Nephron progenitor cell (in vitro differentiated cells): ENCODE measurements around the gene MELTF.
"Not testable (repeated sequence)": the region's sequence is repeated elsewhere in the genome, so short reads cannot be mapped to it uniquely, and the experiment has no call there.

Source experiments
- DNase-seq: peaks from one replicate; pipeline ENCODE4 v3.0.0; 2021
- H3K27ac Mint-ChIP-seq: 2 replicates; pipeline ENCODE4 v1.8.0; 2021; ENCODE audit warnings: mild to moderate bottlenecking, moderate library complexity, mixed read lengths
- H3K27me3 Mint-ChIP-seq: 2 replicates; pipeline ENCODE4 v1.8.0; 2021; ENCODE audit warnings: mild to moderate bottlenecking, low read depth, mixed read lengths; ENCODE audit not compliant: poor library complexity
- H3K36me3 Mint-ChIP-seq: 2 replicates; pipeline ENCODE4 v1.8.0; 2021; ENCODE audit warnings: low read depth, mixed read lengths
- H3K4me1 Mint-ChIP-seq: 2 replicates; pipeline ENCODE4 v1.8.0; 2021; ENCODE audit warnings: mixed read lengths
- H3K4me3 Mint-ChIP-seq: 2 replicates; pipeline ENCODE4 v1.8.0; 2021; ENCODE audit warnings: mild to moderate bottlenecking, moderate library complexity, mixed read lengths
- H3K9me3 Mint-ChIP-seq: 2 replicates; pipeline ENCODE4 v1.8.0; 2021; ENCODE audit warnings: mild to moderate bottlenecking, moderate library complexity, mixed read lengths
- TF ChIP-seq, protein P1 (sequence below): fragments of 200-600 bp; sonication (generic); IDR thresholded peaks from 2 replicates; pipeline ENCODE4 v1.5.0; 2021; ENCODE audit warnings: antibody characterized with exemption

Gene MELTF

DNA sequence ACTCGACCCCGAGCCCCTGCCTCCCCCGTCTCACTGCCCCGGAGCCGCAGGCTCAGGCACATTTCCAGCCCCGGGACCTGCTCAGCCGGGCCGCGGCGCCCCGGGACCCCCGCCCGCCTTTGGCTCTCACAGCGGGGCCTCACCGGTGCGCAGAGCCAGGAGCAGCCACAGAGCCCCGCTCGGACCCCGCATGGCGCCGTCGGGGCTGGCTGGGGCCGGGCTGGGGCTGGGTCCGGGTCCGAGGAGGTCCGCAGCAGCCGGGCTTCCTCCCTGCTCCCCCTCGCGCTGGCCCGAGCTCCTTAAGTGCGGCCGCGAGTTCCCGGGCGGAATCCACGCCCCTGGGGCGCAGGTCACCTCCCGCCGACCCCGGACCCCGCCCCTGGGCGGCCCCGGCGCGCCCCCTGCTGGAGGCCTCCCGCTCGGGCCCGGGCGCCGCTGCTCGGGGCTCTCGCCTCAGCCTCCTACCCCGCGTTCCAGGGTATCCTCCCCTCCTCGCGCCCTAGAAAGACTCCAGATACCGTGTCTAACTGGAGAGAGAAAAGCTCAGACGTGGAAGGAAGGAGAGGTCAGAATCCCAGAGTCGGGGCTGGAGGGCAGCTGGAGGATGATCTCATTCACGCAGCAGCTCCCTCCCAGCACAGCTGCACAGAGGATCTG, at the start of gene MELTF:
MELTF (minus strand) TSS at position 307 of the 657 bp plus-strand sequence; CDS start at position 192, 115 bp downstream.
- Mint-ChIP-seq H3K27ac (no peak within 1 kb of the TSS), H3K27me3 (peaks cover 48% of the 10 kb centered on the region)
- peak; percentile 84 for DNase-seq

DNA sequence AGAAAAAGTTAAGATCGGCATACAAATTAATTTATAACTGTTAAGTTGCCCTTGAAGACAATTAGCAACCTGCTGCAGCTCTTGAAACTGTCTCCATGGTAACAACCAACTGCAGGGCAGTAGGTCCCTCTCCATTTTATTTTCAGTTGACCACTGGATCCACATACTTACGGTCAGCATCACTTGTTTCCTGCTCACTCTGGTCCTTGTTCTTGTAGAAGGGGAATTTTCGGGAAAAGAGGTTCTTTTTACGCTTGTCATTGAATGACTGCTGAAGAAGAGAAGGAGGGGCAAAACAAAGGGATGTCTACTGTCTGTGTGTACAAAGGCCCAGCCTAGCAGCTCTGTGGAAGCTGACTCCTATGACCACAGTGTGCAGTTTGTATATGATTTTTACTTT, 46.8 kb upstream of the MELTF start:
- H3K4me1 Mint-ChIP-seq: no peaks in the 10 kb centered on the region
- TF ChIP-seq, protein P1, sequence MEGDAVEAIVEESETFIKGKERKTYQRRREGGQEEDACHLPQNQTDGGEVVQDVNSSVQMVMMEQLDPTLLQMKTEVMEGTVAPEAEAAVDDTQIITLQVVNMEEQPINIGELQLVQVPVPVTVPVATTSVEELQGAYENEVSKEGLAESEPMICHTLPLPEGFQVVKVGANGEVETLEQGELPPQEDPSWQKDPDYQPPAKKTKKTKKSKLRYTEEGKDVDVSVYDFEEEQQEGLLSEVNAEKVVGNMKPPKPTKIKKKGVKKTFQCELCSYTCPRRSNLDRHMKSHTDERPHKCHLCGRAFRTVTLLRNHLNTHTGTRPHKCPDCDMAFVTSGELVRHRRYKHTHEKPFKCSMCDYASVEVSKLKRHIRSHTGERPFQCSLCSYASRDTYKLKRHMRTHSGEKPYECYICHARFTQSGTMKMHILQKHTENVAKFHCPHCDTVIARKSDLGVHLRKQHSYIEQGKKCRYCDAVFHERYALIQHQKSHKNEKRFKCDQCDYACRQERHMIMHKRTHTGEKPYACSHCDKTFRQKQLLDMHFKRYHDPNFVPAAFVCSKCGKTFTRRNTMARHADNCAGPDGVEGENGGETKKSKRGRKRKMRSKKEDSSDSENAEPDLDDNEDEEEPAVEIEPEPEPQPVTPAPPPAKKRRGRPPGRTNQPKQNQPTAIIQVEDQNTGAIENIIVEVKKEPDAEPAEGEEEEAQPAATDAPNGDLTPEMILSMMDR: no peak
- no peak overlapping the region for H3K27ac Mint-ChIP-seq
- H3K4me3 Mint-ChIP-seq: no peak overlapping the region
- H3K36me3 Mint-ChIP-seq: peaks cover 52% of the 10 kb centered on the region
- DNase-seq: no peak
- no peaks in the 10 kb centered on the region for H3K9me3 Mint-ChIP-seq
- peaks cover 2% of the 10 kb centered on the region for H3K27me3 Mint-ChIP-seq

More for the DNA sequence above, at the start of gene MELTF:
- Mint-ChIP-seq H3K36me3 (no peaks in the 10 kb centered on the region), H3K4me3 (peak within 1 kb of the TSS; percentile 70), H3K9me3 (no peaks in the 10 kb centered on the region), H3K4me1 (peaks cover 21% of the 10 kb centered on the region)
- TF ChIP-seq, protein P1: peak; percentile 69

DNA sequence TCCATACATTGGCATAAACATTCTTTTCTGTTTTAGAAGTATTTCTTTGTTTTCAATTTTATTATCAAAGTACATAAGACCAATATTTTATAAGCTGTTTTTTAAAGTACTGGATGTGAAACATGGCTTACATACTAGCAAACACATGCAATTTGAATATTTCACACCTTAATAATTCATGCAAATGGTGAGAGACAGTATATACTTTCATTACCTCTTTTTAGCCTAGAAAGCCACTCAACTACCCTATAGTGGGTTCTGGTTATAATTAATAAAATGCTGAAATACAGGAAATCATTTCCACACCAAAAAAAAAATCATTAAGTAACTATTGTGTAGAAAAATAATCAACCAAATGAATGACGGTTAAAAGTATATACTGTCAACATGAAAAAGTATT, 38.5 kb upstream of the MELTF start:
- H3K36me3 Mint-ChIP-seq: peaks cover 39% of the 10 kb centered on the region
- no peak overlapping the region for H3K27ac Mint-ChIP-seq
- no peaks in the 10 kb centered on the region for H3K4me1 Mint-ChIP-seq
- TF ChIP-seq, protein P1: no peak
- no peak overlapping the region for H3K4me3 Mint-ChIP-seq
- H3K27me3 Mint-ChIP-seq: peaks cover 7% of the 10 kb centered on the region
- no peak for DNase-seq
- no peaks in the 10 kb centered on the region for H3K9me3 Mint-ChIP-seq

DNA sequence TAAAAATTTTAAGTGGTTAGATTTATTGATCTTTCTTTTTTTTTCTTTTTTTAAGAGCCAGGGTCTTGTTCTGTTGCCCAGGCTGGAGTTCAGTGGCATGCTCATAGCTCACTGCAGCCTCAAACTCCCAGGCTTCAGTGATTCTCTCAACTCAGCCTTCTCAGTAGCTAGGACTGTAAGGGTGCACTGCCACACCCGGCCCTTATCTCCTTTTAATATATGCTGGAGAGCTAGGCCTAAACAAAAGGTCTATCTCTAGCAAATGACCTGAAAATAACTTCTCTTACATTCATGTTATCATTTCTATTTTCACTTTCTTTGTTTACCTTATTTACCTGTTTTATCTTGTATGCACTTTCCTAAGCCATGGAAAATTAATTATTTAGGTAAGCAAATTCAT, 35.2 kb upstream of the MELTF start:
- Mint-ChIP-seq H3K27me3 (no peaks in the 10 kb centered on the region), H3K36me3 (peaks cover 54% of the 10 kb centered on the region), H3K4me3 (no peak overlapping the region), H3K27ac (no peak overlapping the region), H3K4me1 (no peaks in the 10 kb centered on the region), H3K9me3 (no peaks in the 10 kb centered on the region)
- no peak for DNase-seq
- TF ChIP-seq, protein P1: no peak

DNA sequence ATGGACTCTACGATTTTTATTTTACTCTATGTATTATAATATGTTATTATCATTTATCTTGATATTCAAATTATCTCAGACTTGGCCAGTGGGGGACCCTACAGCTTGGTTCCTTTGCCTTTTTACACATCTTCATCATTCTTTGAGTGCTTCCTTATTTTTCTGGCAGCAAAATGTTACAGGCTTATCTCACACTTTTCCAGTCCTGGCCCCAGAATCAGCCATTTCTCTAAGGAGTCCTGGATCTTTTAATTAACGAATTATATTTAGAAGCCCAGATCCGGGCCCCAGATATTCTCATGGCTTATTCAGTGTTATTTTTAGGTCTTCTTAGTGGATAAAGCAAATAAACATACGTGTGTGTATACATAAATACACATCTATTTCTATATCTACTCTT, 32.8 kb upstream of the MELTF start:
- Mint-ChIP-seq H3K36me3 (peaks cover 76% of the 10 kb centered on the region), H3K4me3 (no peak overlapping the region), H3K27me3 (no peaks in the 10 kb centered on the region), H3K27ac (no peak overlapping the region), H3K9me3 (no peaks in the 10 kb centered on the region), H3K4me1 (no peaks in the 10 kb centered on the region)
- TF ChIP-seq, protein P1: no peak
- no peak for DNase-seq

DNA sequence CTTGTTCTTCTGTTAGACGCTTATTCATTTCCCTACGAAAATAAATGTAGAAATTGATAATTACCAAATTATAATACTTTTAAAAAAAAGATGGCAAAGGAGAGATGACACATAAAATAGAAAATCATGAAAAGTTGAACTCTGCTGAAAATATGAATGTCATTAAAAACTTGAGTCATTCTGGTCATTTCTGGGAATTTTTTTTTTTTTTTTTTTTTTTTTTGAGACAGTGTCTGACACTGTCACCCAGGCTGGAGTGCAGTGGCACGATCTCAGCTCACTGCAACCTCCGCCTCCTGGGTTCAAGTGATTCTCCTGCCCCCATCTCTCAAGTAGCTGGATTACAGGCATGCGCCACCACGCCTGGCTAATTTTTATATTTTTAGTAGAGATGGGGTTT, 22.0 kb upstream of the MELTF start:
- H3K27ac Mint-ChIP-seq: not testable (repeated sequence)
- peaks cover 79% of the 10 kb centered on the region for H3K36me3 Mint-ChIP-seq

More for the DNA sequence above, 22.0 kb upstream of the MELTF start:
- not testable (repeated sequence) for H3K27me3 Mint-ChIP-seq, DNase-seq, H3K9me3 Mint-ChIP-seq, H3K4me3 Mint-ChIP-seq, H3K4me1 Mint-ChIP-seq
